Hematopoietic multipotent progenitor cell treated with erythropoietin and hydrocortisone succinate and interleukin-3 and kit ligand, for 15 days (in vitro differentiated cells): ENCODE measurements around the gene CUX1.

Experiments
- DNase-seq: peaks from one replicate; pipeline ENCODE4 v3.0.0-alpha.2; 2015; ENCODE audit warnings: low spot score

Gene CUX1

GRCh38 chr7:102248456-102249395, 431.3 kb downstream of the CUX1 start:
- DNase-seq = no peak

- DNase-seq = no peak
Observed at GRCh38 chr7:102251531-102252365, 434.3 kb downstream of the CUX1 start.

GRCh38 chr7:102252366-102252982, 435.0 kb downstream of the CUX1 start:
- DNase-seq = no peak

- DNase-seq = no peak
Observed at GRCh38 chr7:102253066-102253972, 435.9 kb downstream of the CUX1 start.

GRCh38 chr7:102253973-102254370, 436.5 kb downstream of the CUX1 start:
- DNase-seq = no peak

GRCh38 chr7:102254521-102254920, 437.1 kb downstream of the CUX1 start:
- DNase-seq = no peak

- no peak for DNase-seq
Observed at GRCh38 chr7:102255501-102255900, 438.1 kb downstream of the CUX1 start.

GRCh38 chr7:102255916-102256315, 438.5 kb downstream of the CUX1 start:
- no peak for DNase-seq

GRCh38 chr7:102258073-102258748, 440.8 kb downstream of the CUX1 start:
- no peak for DNase-seq

GRCh38 chr7:102258749-102259107, 441.3 kb downstream of the CUX1 start:
- DNase-seq = no peak

GRCh38 chr7:102260856-102261255, 443.4 kb downstream of the CUX1 start:
- no peak for DNase-seq

- no peak for DNase-seq
Observed at GRCh38 chr7:102261451-102261850, 444.0 kb downstream of the CUX1 start.

GRCh38 chr7:102262546-102262945, 445.1 kb downstream of the CUX1 start:
- DNase-seq = no peak

- DNase-seq = no peak
Observed at GRCh38 chr7:102264367-102264891, 447.0 kb downstream of the CUX1 start.

GRCh38 chr7:102266541-102266940, 449.1 kb downstream of the CUX1 start:
- DNase-seq = no peak

- DNase-seq = no peak
Observed at GRCh38 chr7:102268635-102269034, 451.2 kb downstream of the CUX1 start.

- no peak for DNase-seq
Observed at GRCh38 chr7:102270178-102270887, 452.9 kb downstream of the CUX1 start.

GRCh38 chr7:102271158-102271798, 453.9 kb downstream of the CUX1 start:
- no peak for DNase-seq
